COR-L47 (cell line): ENCODE results near the gene SMARCA2.

Experiments used
- DNase-seq: peaks from one replicate; lab custom pipeline; 2025; lab: John Stamatoyannopoulos, UW

Gene SMARCA2

DNA sequence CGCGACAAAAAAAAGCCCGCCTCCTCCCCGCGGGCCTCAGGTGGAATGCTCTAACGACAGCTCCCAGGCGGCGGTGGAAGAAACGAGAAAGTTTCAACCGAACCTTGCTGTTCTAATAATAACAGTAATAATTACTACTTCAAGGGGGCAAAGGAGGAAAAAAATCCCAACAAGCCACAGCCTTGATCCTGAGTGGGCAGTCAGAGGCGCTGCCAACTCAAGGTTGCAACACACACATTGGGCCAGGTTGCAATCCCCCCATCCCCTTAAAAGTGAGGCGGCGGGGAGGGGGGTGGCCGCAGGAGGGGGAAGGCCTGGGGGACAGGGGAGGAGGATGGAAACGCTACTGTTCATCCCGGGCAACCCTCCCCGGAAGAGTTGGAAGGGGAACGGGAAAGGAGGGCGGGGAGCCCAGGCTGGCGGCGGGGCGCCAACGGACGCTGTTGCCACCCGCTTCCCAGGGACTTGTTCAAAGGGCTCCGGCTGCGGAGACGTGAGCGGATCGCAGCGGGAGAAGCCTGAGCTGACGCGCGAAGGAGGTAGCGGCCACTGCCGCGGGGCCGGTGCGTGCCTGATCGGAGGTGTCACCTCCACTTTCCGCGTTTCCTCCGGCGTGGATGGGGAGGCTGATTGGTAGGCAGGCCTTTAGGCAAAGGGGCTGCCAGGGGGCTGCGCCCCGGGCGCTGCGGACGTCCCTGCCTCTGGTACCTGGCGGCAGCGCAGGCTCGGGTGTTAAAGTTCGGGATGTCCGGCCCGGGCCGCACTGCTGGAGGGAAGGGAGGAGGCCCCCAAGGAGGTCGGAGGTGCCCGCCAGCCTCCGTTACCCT is 647 bp downstream of the SMARCA2 start:
- peak; percentile 38 for DNase-seq

- peak; percentile 48 for DNase-seq
Measured at GRCh38 chr9:2016408-2017330, 1.5 kb downstream of the SMARCA2 start.

DNA sequence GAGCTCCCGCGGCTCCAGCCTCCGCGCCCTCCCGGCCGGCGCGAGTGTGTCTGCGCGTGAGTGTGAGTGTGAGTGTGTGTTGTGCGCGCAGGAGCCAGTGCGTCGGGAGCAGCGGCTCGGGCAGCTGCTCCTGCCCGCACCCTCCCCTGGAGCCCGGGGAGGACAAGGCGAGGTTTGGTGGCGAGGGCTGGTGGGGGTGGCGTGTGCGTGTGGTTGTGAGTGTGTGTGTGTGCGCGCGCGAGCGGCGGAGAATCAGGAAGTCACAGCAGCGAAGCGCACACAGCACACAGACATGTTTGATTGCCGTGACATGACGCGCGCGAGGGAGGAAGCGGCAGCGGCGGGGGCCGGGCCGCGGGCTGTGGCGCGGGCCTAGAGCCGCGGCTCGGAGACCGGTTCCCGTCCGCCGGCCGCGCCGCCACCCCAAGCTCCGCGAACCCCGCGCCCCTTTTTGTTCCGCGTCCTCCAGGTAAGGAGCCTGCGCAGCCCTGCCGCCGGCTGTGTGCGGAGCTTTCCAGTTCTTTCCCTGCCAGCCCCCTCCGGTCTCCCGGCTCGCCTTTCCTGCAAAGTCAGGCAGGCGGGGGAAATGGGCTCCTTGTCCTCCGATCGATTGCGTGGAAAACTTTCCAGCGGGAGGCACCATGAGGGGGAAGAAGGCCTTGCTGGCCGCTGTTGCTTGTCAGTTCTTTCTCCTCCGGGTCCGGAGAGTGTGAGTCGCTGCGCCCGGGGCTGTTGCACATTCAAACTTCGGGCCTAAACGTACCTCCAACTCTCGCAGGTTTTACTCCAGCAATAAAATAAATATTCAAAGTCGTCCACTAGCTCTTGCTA is 2.4 kb downstream of the SMARCA2 start:
- DNase-seq = peak; percentile 43

DNA sequence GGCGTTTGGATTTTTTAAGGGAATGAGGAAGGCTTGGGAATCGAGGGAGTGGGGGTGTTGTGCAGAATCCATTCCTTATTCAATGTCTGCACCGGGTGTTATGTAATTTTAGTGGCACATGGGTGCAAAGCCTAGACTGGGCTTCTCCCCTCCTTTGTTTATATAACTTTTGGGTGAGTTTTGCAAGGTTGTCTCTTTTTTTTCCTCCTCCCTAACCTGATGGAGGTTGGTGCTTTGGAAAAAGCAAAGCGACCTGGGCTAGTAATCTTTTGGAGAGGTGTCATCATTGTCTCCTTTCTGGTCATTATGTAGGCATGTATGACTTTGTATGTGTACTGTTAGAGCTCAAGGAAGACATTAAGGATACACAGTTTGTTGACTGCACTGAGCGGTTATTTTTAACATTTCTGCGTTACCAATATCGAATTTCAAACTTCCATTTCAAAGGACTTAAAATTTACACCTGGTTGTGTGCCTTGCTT is 3.1 kb downstream of the SMARCA2 start:
- DNase-seq = no peak

DNA sequence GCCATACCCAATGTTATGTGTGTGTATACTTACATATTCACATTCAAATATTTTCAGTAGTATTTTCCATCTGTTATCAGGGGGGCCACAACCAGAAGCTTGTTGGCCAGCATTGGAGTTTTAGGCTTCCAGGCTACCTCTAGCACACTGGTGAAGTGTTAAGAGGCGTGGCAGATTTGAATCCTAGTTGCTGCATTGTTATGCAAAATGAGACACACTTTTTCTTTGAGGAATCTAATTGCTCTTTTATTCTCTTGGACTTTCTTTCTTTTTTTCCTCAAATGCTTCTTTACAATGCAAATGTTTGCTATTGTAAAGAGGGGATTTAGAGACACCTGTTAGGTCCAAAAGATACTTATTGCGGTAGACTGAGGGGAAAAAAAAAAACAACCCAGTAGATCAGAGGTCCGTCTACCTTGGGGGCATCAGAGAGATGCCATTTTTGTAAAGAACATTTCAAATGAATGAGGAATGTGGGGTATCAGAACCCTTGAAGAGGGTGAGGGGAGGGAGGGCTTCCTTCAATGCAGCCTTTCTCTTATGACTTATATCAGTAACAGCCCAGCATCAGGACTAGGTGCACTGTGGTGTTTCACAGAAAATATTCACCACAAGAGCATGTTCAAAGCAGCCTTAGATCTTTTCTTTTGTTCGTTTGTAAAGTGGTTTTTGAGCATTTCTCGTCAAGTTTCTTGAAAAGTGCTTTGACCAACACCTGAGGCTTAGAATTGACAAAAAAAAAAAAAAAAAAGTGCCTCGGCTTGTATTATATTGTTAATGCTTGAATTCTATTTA is 3.8 kb downstream of the SMARCA2 start:
- DNase-seq = no peak

DNA sequence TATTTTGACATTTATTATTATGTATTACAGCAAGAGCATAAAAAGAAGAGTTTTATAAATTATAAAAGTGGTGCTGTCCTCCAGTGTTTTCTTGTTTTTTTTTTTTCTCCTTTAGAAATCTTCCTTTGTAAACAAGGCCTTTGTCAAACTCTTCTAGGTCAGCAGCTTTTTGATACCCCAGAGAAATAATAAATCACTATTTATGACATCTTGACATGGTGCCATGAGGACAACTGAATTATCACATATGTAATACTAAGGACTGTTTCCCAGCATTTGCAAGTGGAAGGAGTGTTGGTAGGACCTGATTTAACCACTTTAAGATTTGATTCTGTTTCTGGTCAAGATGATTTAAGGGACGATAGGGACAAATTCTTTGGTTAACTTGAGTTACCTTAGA is 4.6 kb downstream of the SMARCA2 start:
- DNase-seq = no peak

GRCh38 chr9:2021731-2022130 is 6.6 kb downstream of the SMARCA2 start:
- no peak for DNase-seq

DNA sequence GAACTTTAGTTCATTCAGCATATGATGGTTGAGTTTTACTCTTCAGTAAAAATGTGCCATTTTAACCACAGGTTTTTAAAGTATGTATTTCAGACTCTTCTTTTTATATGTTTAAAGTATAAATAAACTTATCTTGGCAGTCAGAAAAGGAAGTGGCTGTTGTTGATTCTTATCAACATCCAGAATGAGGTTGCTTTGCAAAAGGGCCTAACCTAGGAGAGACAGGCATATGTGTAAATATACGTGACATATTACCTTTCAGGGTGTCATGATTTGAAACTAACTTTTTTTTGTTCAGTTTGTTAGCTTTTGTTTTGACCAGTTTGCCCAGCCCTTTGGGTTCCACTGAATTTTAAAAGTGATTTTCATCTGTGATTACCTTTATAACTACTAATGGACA is 7.4 kb downstream of the SMARCA2 start:
- no peak for DNase-seq

GRCh38 chr9:2023042-2023441 is 7.9 kb downstream of the SMARCA2 start:
- DNase-seq = peak; percentile 6

- no peak for DNase-seq
Measured at GRCh38 chr9:2023532-2023931, 8.4 kb downstream of the SMARCA2 start.

DNA sequence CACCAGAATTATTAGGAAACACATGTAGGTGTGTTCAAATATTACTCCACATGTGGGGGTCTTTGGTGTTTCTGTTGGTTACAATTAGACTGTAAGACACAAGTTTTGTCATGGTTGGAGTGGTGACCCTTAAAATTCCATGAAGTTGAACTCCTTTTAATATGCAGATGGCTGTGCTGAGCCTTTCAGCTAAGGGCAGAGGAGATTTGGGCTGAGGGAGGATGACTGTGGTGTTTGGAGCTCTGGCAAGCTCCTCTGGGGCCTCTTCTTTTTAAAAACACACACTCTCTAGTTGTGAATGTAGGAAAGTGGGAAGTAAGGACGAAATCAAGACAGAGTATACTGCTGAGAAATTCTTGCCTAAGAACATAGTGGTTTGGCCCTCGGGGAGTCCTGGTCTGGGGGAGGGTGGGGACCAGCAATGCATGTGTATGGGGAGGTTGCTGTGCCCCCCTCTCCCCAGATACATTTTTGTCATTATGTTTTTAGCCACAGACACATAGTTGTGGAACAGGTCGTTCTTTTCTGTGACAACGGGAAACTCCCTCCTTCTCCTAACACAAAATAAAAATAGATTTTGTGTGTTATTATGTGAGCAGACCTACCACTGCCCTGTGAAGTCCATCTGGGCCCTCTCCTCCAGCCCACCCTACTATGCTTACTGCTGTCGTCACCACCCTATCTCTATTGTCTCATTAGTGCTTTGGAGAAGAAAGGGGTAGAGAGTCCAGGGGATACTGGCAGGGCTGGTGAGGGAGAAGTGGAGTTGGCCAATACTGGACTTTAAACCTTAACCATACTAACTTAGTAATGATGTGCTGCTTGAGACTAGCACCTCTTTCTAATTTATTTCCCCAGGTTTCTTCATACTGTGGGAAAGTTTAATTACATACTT is 10.0 kb downstream of the SMARCA2 start:
- DNase-seq = no peak

DNA sequence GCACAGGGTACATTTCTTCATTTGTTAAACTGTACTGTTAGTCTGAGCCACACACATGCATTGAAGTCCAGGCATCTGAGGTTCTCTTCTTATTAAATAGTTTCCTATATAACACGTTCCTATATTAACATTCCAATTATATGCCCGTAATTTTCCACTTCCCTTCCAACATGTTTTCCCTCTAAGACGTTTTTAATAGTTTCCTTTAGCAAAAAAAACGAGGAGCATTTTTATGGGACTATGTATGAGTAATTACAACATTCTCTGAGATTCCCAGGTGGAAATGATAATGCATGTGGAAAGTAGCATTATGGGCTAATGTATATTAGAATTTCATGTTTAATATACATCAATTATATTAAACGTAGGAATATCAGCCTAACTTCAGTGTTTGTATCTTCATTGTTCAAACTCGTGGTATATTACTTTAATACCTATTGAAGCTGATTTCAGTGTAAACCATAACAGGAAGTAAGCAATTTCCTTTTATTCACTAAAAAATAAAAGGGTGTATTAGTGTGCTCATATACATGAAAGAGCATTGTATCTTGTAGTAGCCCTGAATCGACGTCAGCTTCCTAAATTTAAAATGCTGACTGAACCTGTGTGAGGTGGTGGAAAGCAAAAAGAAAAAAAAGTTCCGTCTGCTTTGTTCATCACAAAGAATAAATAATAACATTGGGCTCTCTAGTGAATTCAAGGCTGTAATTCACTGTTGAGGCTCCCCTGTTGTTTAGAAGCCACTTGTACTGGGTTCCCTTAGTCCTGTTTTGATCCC is 11.3 kb downstream of the SMARCA2 start:
- DNase-seq = no peak

DNA sequence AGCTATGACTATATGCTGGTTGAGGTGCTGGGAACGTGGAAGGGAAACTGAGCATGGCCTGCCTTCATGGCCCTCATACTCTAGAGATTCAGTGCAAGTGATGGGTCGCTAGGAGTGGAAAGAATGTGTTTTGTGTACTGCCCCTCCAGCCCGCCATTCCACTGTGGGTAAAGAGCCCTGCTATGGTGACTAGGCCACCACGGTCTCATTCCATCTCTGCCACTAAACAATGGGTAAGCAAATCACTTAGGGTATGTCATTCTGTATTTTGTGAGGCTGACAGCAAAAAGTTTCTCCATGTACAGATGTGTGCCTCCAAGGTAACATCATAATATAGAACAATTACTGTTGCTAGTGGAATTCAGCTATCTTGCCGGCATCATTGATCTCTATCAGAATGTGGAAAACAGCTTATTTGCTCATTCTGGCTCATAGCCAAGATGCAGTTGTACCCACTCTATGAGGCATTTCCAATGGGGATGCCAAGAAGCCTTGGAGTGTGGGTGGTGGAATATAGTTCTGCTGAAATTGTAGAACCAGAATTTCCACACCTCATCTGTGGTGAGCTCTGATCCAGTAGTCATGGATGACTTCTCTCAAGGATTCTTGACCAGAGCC is 12.5 kb downstream of the SMARCA2 start:
- no peak for DNase-seq

DNA sequence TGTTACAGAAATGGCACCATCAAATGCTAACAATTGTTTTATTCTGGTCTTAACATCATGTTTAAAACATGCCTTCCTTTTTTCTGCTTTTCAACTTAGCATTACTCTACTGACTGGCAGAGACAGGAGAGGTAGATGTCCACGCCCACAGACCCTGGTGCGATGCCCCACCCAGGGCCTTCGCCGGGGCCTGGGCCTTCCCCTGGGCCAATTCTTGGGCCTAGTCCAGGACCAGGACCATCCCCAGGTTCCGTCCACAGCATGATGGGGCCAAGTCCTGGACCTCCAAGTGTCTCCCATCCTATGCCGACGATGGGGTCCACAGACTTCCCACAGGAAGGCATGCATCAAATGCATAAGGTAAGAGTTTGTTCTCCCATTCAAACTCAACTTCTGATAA is 13.7 kb downstream of the SMARCA2 start:
- no peak for DNase-seq

- DNase-seq = peak; percentile 72
Measured at GRCh38 chr9:2029666-2030170, 14.6 kb downstream of the SMARCA2 start.

GRCh38 chr9:2032234-2032633 is 17.1 kb downstream of the SMARCA2 start:
- no peak for DNase-seq

GRCh38 chr9:2036844-2037243 is 21.7 kb downstream of the SMARCA2 start:
- DNase-seq = no peak

- DNase-seq = no peak
Measured at GRCh38 chr9:2039294-2040180, 24.4 kb downstream of the SMARCA2 start.
